ENCODE data around the gene MYO15A.

The MYO15A gene

GRCh38 chr17:18102640-18103039, 5.9 kb upstream of the MYO15A start:
- no peak for DNase-seq

GRCh38 chr17:18105027-18105426, 3.5 kb upstream of the MYO15A start:
- no peak for DNase-seq

GRCh38 chr17:18105595-18105994, 3.0 kb upstream of the MYO15A start:
- no peak for DNase-seq

- no peak for DNase-seq
These were observed 2.3 kb upstream of the MYO15A start for GRCh38 chr17:18106211-18106610.

GRCh38 chr17:18107061-18107790, 1.3 kb upstream of the MYO15A start:
- DNase-seq, result no peak

GRCh38 chr17:18107971-18108370, 585 bp upstream of the MYO15A start:
- no peak for DNase-seq

- no peak for DNase-seq
These were observed 1.5 kb downstream of the MYO15A start for GRCh38 chr17:18109935-18110485.

GRCh38 chr17:18110636-18111145, 2.1 kb downstream of the MYO15A start:
- no peak for DNase-seq

- no peak for DNase-seq
These were observed 2.9 kb downstream of the MYO15A start for GRCh38 chr17:18111330-18111971.

GRCh38 chr17:18115517-18115916, 7.0 kb downstream of the MYO15A start:
- no peak for DNase-seq

- no peak for DNase-seq
These were observed 7.5 kb downstream of the MYO15A start for GRCh38 chr17:18116078-18116477.

GRCh38 chr17:18117533-18117932, 9.0 kb downstream of the MYO15A start:
- no peak for DNase-seq

GRCh38 chr17:18117982-18118975, 9.7 kb downstream of the MYO15A start:
- no peak for DNase-seq

- DNase-seq, result no peak
These were observed 10.7 kb downstream of the MYO15A start for GRCh38 chr17:18119166-18119745.

GRCh38 chr17:18119938-18120337, 11.4 kb downstream of the MYO15A start:
- DNase-seq, result no peak

GRCh38 chr17:18120461-18121017, 12.0 kb downstream of the MYO15A start:
- DNase-seq, result no peak

- no peak for DNase-seq
These were observed 12.8 kb downstream of the MYO15A start for GRCh38 chr17:18121144-18121910.

- DNase-seq, result no peak
These were observed 14.6 kb downstream of the MYO15A start for GRCh38 chr17:18122990-18123753.

- no peak for DNase-seq
These were observed 16.0 kb downstream of the MYO15A start for GRCh38 chr17:18124345-18125126.

- no peak for DNase-seq
These were observed 20.5 kb downstream of the MYO15A start for GRCh38 chr17:18129041-18129502.

All from amniotic stem cell (primary cell).